NOMO-1 treated with DMSO at 0.1 percent for 48 hours (cell line): ENCODE data around the gene INTS11.
A peak's percentile ranks its signal among the peaks of the same experiment; 100 is the strongest.

Source experiments
- DNase-seq: peaks from one replicate; lab custom pipeline; 2025; ENCODE audit not compliant: unreplicated experiment; lab: John Stamatoyannopoulos, UW

Gene INTS11

GRCh38 chr1:1314678-1315335, 9.7 kb downstream of the INTS11 start:
- DNase-seq = no peak

- no peak for DNase-seq
Observed at GRCh38 chr1:1314237-1314586, 10.2 kb downstream of the INTS11 start.

- no peak for DNase-seq
Observed at GRCh38 chr1:1313500-1314236, 10.8 kb downstream of the INTS11 start.

GRCh38 chr1:1312450-1313314, 11.8 kb downstream of the INTS11 start:
- no peak for DNase-seq

- DNase-seq = no peak
Observed at GRCh38 chr1:1311107-1312104, 13.1 kb downstream of the INTS11 start.

- no peak for DNase-seq
Observed at GRCh38 chr1:1310476-1311053, 13.9 kb downstream of the INTS11 start.

GRCh38 chr1:1310109-1310385, 14.4 kb downstream of the INTS11 start:
- DNase-seq = no peak

GRCh38 chr1:1309251-1310108, 15.0 kb downstream of the INTS11 start:
- DNase-seq = peak; percentile 12

GRCh38 chr1:1308756-1309250, 15.7 kb downstream of the INTS11 start:
- DNase-seq = no peak

GRCh38 chr1:1307923-1308755, 16.3 kb downstream of the INTS11 start, which contains the start of the genes ACAP3 and PUSL1:
Gene ACAP3, minus strand, starts transcription at chr1:1307930. Its CDS starts 115 bp downstream, at chr1:1307815.
Gene PUSL1, plus strand, starts transcription at chr1:1308597. Its CDS starts 47 bp downstream, at chr1:1308644.
- peak; percentile 92 for DNase-seq

GRCh38 chr1:1307261-1307922, 17.1 kb downstream of the INTS11 start:
- no peak for DNase-seq

- DNase-seq = no peak
Observed at GRCh38 chr1:1306661-1307260, 17.7 kb downstream of the INTS11 start.

GRCh38 chr1:1306070-1306660, 18.3 kb downstream of the INTS11 start:
- DNase-seq = no peak

- DNase-seq = peak; percentile 69
Observed at GRCh38 chr1:1305300-1306069, 19.0 kb downstream of the INTS11 start.

- DNase-seq = no peak
Observed at GRCh38 chr1:1304331-1305299, 19.8 kb downstream of the INTS11 start.
